Sigmoid colon (tissue), 7 donors: ENCODE measurements around the gene GNG3. TPM values are rescaled to one million over a fixed set of nuclear protein-coding genes. Genes with fewer than 3 reads are reported as not detected.
A peak's percentile ranks its signal among the peaks of the same experiment; 100 is the strongest.

ENCODE experiments used
- DNase-seq: peaks from one replicate; pipeline ENCODE4 v3.0.0-alpha.2; 2019
- H3K27ac ChIP-seq, 4 donors: fragments of 200-600 bp; sonication (generic); one replicate each; pipeline ENCODE4 v1.5.1; 2016 to 2019; ENCODE audit warnings: mild to moderate bottlenecking in 1 of 4
- H3K27me3 ChIP-seq, 3 donors: fragments of 200-600 bp; sonication (generic); one replicate each; pipeline ENCODE4 v1.5.1; 2019; ENCODE audit warnings: mild to moderate bottlenecking in 1 of 3
- H3K36me3 ChIP-seq, 4 donors: fragments of 200-600 bp; sonication (generic); one replicate each; pipeline ENCODE4 v1.5.1; 2016 to 2019
- H3K4me1 ChIP-seq, 4 donors: fragments of 200-600 bp; sonication (generic); one replicate each; pipeline ENCODE4 v1.5.1; 2017 to 2019
- H3K4me3 ChIP-seq, 4 donors: fragments of 200-600 bp; sonication (generic); one replicate each; pipeline ENCODE4 v1.5.1; 2017 to 2019; ENCODE audit warnings: mild to moderate bottlenecking in 2 of 4, moderate library complexity in 1 of 4
- H3K9me3 ChIP-seq, 4 donors: fragments of 200-600 bp in 3 of 4; sonication (generic) in 3 of 4; one replicate each; pipeline versions ENCODE4 v1.5.1 to v1.6.1; 2013 to 2019
- CTCF ChIP-seq, 4 experiments: fragments of 450-650 bp in 3 of 4; fragments of 200-600 bp in 1 of 4; IDR thresholded peaks; one replicate each; pipeline ENCODE4 v1.5.1; 2016 to 2019; ENCODE audit warnings: antibody characterized with exemption in 4 of 4, mild to moderate bottlenecking in 3 of 4, moderate library complexity in 2 of 4
- EP300 ChIP-seq, 4 donors: sonication (generic); formaldehyde crosslinking; IDR thresholded peaks; one replicate each; pipeline ENCODE4 v1.6.1; 2017; ENCODE audit warnings: antibody characterized with exemption in 4 of 4
- POLR2A ChIP-seq, 2 donors: fragments of 450-650 bp; IDR thresholded peaks; one replicate each; pipeline ENCODE4 v1.6.1; 2016; ENCODE audit warnings: antibody characterized with exemption in 2 of 2, mild to moderate bottlenecking in 2 of 2, moderate library complexity in 2 of 2
- POLR2AphosphoS5 ChIP-seq, 4 donors: sonication (generic); formaldehyde crosslinking; IDR thresholded peaks; one replicate each; pipeline ENCODE4 v1.6.1; 2017; ENCODE audit warnings: antibody characterized with exemption in 4 of 4
- WGBS, 2 donors: extraction: QIAGEN DNeasy Blood & Tissue Kit; methylation state at CpG; one replicate each; pipeline ENCODE4 v1.1.7; 2013; 5-methylcytosine and 5-hydroxymethylcytosine counted together
- intact Hi-C: fragments of 100-400 bp; cut with DNase I; formaldehyde crosslinking; loops from one replicate; pipeline ENCODE4 v1.15.1; 2023
- polyA plus RNA-seq, 3 donors: library from polyadenylated mRNA; stranded (reverse); fragments of 200-250 nt; gene quantifications; one replicate each; pipeline ENCODE4 v1.2.3, GENCODE V29; 2013
- total RNA-seq, 4 donors: library from RNA; depleted of rRNA; stranded (reverse); fragments of >200 nt; gene quantifications; one replicate each; pipeline ENCODE4 v1.1.0, GENCODE V29; 2016
- donor health status: healthy with polysubstance abuse.
- donor health status: Bipolar disorder and iron deficiency.
- donor health status: healthy.

Gene GNG3
- total and polyA plus RNA-seq, 7 donors: 1.2 to 5.0 (median 2.7) TPM; not detected in 2

GRCh38 chr11:62677714-62678113 is 29.8 kb upstream of the GNG3 start:
- Histone ChIP-seq H3K4me3 (peak overlapping the region in 3 of 4 donors; percentile 74 to 99 (median 97)), H3K9me3 (no peaks in the 10 kb centered on the region), H3K36me3 (peaks cover 0 to 38% (median 10%) of the 10 kb centered on the region in 4 donors), H3K4me1 (peaks cover 0 to 40% (median 29%) of the 10 kb centered on the region in 4 donors), H3K27me3 (no peaks in the 10 kb centered on the region), H3K27ac (peak overlapping the region; percentile 86 to 93 (median 92))
- WGBS, 2 donors: 84 to 88% methylated on average over 15 of the region's 15 CpGs
- TF ChIP-seq POLR2A (IDR thresholded peaks at IDR 0.05) (no peak), POLR2AphosphoS5 (IDR thresholded peaks at IDR 0.05) (no peak), CTCF (IDR thresholded peaks at IDR 0.05) (no peak)
- no peak for DNase-seq
- intact Hi-C loops: no loop called here

GRCh38 chr11:62678433-62678769 is 29.1 kb upstream of the GNG3 start:
- TF ChIP-seq CTCF (IDR thresholded peaks at IDR 0.05): no peak
- TF ChIP-seq EP300 (IDR thresholded peaks at IDR 0.05): no peak
- no peak for TF ChIP-seq POLR2A (IDR thresholded peaks at IDR 0.05)
- TF ChIP-seq POLR2AphosphoS5 (IDR thresholded peaks at IDR 0.05): no peak
- 3 to 4% methylated on average over 16 of the region's 16 CpGs for WGBS, 2 donors
- H3K36me3 ChIP-seq: peaks cover 0 to 38% (median 10%) of the 10 kb centered on the region in 4 donors
- peaks cover 0 to 33% (median 22%) of the 10 kb centered on the region in 4 donors for H3K4me1 ChIP-seq
- peak overlapping the region; percentile 86 to 93 (median 92) for H3K27ac ChIP-seq
- H3K4me3 ChIP-seq: peak overlapping the region; percentile 74 to 99 (median 96)
- intact Hi-C loops: no loop called here
- DNase-seq: peak; percentile 64
- no peaks in the 10 kb centered on the region for H3K27me3 ChIP-seq
- no peaks in the 10 kb centered on the region for H3K9me3 ChIP-seq

GRCh38 chr11:62678770-62679696 is 28.4 kb upstream of the GNG3 start, which contains the start of gene UBXN1:
Gene UBXN1 (minus strand): TSS chr11:62679073. CDS start chr11:62678923, 150 bp downstream.
- WGBS, 2 donors: 7 to 9% methylated on average over 55 of the region's 55 CpGs
- Histone ChIP-seq H3K4me1 (peaks cover 0 to 33% (median 21%) of the 10 kb centered on the region in 4 donors), H3K9me3 (no peaks in the 10 kb centered on the region), H3K36me3 (peaks cover 0 to 33% (median 10%) of the 10 kb centered on the region in 4 donors), H3K27ac (peak within 1 kb of the TSS; percentile 86 to 93 (median 92)), H3K4me3 (peak within 1 kb of the TSS; percentile 74 to 99 (median 96)), H3K27me3 (no peaks in the 10 kb centered on the region)
- DNase-seq: peak; percentile 96
- TF ChIP-seq POLR2A (IDR thresholded peaks at IDR 0.05) (peak; percentile 45 to 74), CTCF (IDR thresholded peaks at IDR 0.05) (no peak), POLR2AphosphoS5 (IDR thresholded peaks at IDR 0.05) (peak; percentile 76 to 91 (median 84)), EP300 (IDR thresholded peaks at IDR 0.05) (peak in 1 of 4 donors; percentile 38)
- intact Hi-C loops: no loop called here

GRCh38 chr11:62680825-62681240 is 26.6 kb upstream of the GNG3 start:
- intact Hi-C loops: no loop called here
- DNase-seq: peak; percentile 73

More at GRCh38 chr11:62680825-62681240, 26.6 kb upstream of the GNG3 start:
- WGBS, 2 donors: 41 to 57% methylated on average over 4 of the region's 4 CpGs
- peaks cover 0 to 21% (median 10%) of the 10 kb centered on the region in 4 donors for H3K36me3 ChIP-seq
- TF ChIP-seq POLR2A (IDR thresholded peaks at IDR 0.05) (no peak), POLR2AphosphoS5 (IDR thresholded peaks at IDR 0.05) (no peak), EP300 (IDR thresholded peaks at IDR 0.05) (no peak), CTCF (IDR thresholded peaks at IDR 0.05) (peak in 3 of 4 experiments; percentile 16 to 38 (median 32))
- H3K4me3 ChIP-seq: no peak overlapping the region
- H3K27ac ChIP-seq: peak overlapping the region in 3 of 4 donors; percentile 86 to 93 (median 91)
- no peaks in the 10 kb centered on the region for H3K9me3 ChIP-seq
- H3K27me3 ChIP-seq: no peaks in the 10 kb centered on the region
- peaks cover 0 to 33% (median 21%) of the 10 kb centered on the region in 4 donors for H3K4me1 ChIP-seq
